Limb (tissue), 2 donors: Measurements from ENCODE around the gene HSF5.
A peak's percentile ranks its signal among the peaks of the same experiment; 100 is the strongest.
"Not testable (repeated sequence)": the region's sequence is repeated elsewhere in the genome, so short reads cannot be mapped to it uniquely, and the experiment has no call there.

Experiments used
- DNase-seq, 2 donors: peaks; one replicate each; pipeline ENCODE4 v3.0.0-alpha.2; 2016; ENCODE audit errors: extremely low spot score in 2 of 2

Gene HSF5

GRCh38 chr17:58414596-58414997 is 73.6 kb downstream of the HSF5 start:
- no peak for DNase-seq

- no peak for DNase-seq
Observed at GRCh38 chr17:58413684-58414083, 74.5 kb downstream of the HSF5 start.

GRCh38 chr17:58412961-58413586 is 75.1 kb downstream of the HSF5 start:
- DNase-seq: no peak

- no peak for DNase-seq
Observed at GRCh38 chr17:58412064-58412703, 76.0 kb downstream of the HSF5 start.

- no peak for DNase-seq
Observed at GRCh38 chr17:58411408-58411894, 76.8 kb downstream of the HSF5 start.

- no peak for DNase-seq
Observed at GRCh38 chr17:58410714-58411407, 77.3 kb downstream of the HSF5 start.

GRCh38 chr17:58409432-58409831 is 78.8 kb downstream of the HSF5 start:
- DNase-seq: no peak

GRCh38 chr17:58403311-58403710 is 84.9 kb downstream of the HSF5 start:
- no peak for DNase-seq

- DNase-seq: no peak
Observed at GRCh38 chr17:58402679-58403078, 85.5 kb downstream of the HSF5 start.

- DNase-seq: no peak
Observed at GRCh38 chr17:58402047-58402446, 86.2 kb downstream of the HSF5 start.

- no peak for DNase-seq
Observed at GRCh38 chr17:58401287-58401686, 86.9 kb downstream of the HSF5 start.

- DNase-seq: no peak
Observed at GRCh38 chr17:58400826-58401225, 87.4 kb downstream of the HSF5 start.

GRCh38 chr17:58399974-58400373 is 88.2 kb downstream of the HSF5 start:
- no peak for DNase-seq

GRCh38 chr17:58398574-58399266 is 89.5 kb downstream of the HSF5 start:
- DNase-seq: no peak

- not testable (repeated sequence) for DNase-seq
Observed at GRCh38 chr17:58397421-58397820, 90.8 kb downstream of the HSF5 start.

- DNase-seq: no peak
Observed at GRCh38 chr17:58396173-58396572, 92.0 kb downstream of the HSF5 start.

GRCh38 chr17:58394534-58395223 is 93.5 kb downstream of the HSF5 start:
- DNase-seq: no peak

GRCh38 chr17:58391302-58391984 is 96.8 kb downstream of the HSF5 start:
- peak in 1 of 2 donors; percentile 35 for DNase-seq

GRCh38 chr17:58390884-58391283 is 97.3 kb downstream of the HSF5 start:
- DNase-seq: no peak

- DNase-seq: no peak
Observed at GRCh38 chr17:58388302-58389190, 99.7 kb downstream of the HSF5 start.
